Epithelial cell of esophagus (primary cell): ENCODE measurements around the gene TRIM67.
A peak's percentile ranks its signal among the peaks of the same experiment; 100 is the strongest.
"Not testable (repeated sequence)": the region's sequence is repeated elsewhere in the genome, so short reads cannot be mapped to it uniquely, and the experiment has no call there.

Experiments used
- DNase-seq: peaks from one replicate; pipeline ENCODE4 v3.0.0; 2010; ENCODE audit warnings: low read depth
- H3K4me3 ChIP-seq: 2 replicates; pipeline ENCODE4 v1.5.1; 2011; ENCODE audit warnings: mild to moderate bottlenecking, low read length, control low read depth
- CTCF ChIP-seq: IDR thresholded peaks from 2 replicates; pipeline ENCODE4 v1.5.1; 2011; ENCODE audit warnings: low read depth, mild to moderate bottlenecking, low read length, control low read depth, inconsistent platforms; ENCODE audit not compliant: insufficient read depth; ENCODE audit errors: missing control alignments

TRIM67 gene

DNA sequence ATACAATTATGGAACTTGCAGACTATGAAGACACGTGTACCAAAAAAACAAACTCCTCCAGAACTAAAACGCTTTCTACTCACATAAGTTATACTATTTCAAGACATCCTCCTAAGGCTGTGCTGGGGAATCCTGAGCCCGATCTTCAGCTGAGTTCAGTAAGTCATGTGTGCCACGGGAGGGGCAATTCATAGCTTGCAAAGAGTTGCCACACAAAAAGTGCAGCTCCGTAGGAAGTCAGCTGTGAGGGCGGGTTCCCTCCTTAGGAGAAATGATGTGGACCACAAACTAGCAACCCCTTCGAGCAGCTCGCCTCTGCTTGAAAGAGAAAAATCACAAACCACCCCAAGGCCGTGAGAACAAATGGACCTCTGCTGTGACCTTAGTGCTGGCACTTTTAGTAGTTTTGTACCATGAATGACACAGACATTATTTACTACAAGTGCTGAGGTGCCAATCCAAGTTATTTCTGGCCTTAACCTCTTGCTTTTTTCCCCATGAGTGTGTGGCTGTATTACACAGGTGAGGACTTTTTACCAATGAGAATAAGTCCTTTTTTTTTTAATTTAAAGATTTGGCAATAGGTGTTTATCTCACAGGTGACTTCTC is 35.8 kb upstream of the TRIM67 start:
- H3K4me3 ChIP-seq: no peak overlapping the region
- DNase-seq: no peak
- no peak for TF ChIP-seq CTCF

DNA sequence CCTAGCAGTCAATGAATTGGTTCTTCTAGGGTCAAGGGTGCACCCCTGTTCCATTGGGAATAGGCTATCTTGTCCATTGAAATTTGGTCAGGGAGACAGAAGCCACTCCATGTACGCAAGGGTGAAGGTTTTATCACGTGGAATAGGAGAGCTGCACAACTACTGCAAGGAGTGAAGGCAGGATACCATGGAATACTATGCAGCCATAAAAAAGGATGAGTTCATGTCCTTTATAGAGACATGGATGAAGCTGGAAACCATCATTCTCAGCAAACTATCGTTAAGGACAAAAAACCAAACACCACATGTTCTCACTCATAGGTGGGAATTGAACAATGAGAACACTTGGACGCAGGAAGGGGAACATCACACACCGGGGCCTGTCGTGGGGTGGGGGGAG is 34.8 kb upstream of the TRIM67 start:
- H3K4me3 ChIP-seq, DNase-seq: not testable (repeated sequence)

DNA sequence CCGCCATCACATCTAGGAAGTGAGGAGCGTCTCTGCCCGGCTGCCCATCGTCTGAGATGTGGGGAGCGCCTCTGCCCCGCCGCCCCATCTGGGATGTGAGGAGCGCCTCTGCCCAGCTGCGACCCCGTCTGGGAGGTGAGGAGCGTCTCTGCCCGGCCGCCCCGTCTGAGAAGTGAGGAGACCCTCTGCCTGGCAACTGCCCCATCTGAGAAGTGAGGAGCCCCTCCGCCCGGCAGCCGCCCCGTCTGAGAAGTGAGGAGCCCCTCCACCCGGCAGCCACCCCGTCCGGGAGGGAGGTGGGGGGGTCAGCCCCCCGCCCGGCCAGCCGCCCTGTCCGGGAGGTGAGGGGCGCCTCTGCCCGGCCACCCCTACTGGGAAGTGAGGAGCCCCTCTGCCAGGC is 33.4 kb upstream of the TRIM67 start:
- not testable (repeated sequence) for H3K4me3 ChIP-seq, DNase-seq

DNA sequence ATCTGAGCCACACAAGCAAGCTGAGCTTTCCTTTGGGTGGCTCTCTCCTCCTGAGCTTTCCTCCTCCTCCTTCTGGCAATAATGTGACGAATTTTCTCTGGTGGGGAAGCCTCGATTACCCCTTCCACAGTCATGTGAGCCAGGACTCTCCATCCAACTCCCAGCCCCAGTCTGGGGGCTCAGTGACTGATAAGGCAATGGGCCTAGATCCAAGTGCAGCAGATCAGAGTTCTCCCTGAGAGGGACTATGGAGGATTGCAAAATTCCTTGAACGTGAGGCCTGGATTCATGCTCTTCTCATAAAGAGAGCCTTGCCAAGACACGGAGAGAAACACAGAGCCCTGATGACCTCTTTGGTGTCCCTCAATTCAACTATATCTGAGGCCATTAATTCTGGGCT is 31.3 kb upstream of the TRIM67 start:
- no peak for DNase-seq
- H3K4me3 ChIP-seq: no peak overlapping the region
- no peak for TF ChIP-seq CTCF

DNA sequence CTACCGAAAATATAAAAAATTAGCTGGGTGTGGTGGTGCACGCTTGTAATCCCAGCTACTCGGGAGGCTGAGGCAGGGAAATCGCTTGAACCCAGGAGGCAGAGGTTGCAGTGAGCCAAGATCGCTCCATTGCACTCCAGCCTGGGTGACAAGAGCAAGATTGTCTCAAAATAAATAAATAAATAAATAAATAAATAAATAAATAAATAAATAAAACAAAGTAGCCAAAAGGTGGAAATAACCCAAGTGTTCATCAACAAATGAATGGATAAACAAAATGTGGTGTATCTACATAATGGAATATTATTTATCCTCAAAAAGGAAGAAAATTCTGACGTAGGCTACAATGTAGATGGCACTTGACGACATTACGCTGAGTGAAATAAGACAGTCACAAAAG is 29.3 kb upstream of the TRIM67 start:
- not testable (repeated sequence) for DNase-seq, H3K4me3 ChIP-seq

GRCh38 chr1:231134624-231135023 is 27.2 kb upstream of the TRIM67 start:
- no peak for DNase-seq
- no peak overlapping the region for H3K4me3 ChIP-seq
- TF ChIP-seq CTCF: no peak

- no peak for TF ChIP-seq CTCF
- no peak for DNase-seq
- H3K4me3 ChIP-seq: no peak overlapping the region
These were observed 23.6 kb upstream of the TRIM67 start for GRCh38 chr1:231138236-231138635.

- no peak overlapping the region for H3K4me3 ChIP-seq
- TF ChIP-seq CTCF: no peak
- DNase-seq: peak; percentile 27
These were observed 22.7 kb upstream of the TRIM67 start for GRCh38 chr1:231139125-231139649.
